Measurements from ENCODE around the gene SPOUT1. TPM values are rescaled to one million over a fixed set of nuclear protein-coding genes. Genes with fewer than 3 reads are reported as not detected.
"Not testable (repeated sequence)": the region's sequence is repeated elsewhere in the genome, so short reads cannot be mapped to it uniquely, and the experiment has no call there.

SPOUT1 gene
- polyA plus RNA-seq, 3 donors = 26.1 to 35.1 (median 33.2) TPM

DNA sequence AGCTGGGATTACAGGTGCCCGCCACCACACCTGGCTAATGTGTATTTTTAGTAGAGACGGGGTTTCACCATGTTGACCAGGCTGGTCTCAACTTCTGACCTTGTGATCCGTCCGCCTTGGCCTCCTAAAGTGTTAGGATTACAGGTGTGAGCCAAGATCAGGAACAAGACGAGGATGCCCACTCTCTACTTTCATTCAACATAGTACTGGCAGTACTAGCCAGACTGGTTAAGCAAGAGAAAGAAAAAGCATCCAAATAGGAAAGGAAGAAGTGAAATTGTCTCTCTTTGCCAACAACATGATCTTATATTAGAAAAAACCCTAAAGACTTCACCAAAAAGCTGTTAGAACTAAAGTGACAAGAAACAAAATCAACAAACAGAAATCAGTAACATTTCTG lies 18.7 kb downstream of the SPOUT1 start:
- no peak for DNase-seq (ENCODE audit: low read depth in 3 of 3, low spot score in 2 of 3)

DNA sequence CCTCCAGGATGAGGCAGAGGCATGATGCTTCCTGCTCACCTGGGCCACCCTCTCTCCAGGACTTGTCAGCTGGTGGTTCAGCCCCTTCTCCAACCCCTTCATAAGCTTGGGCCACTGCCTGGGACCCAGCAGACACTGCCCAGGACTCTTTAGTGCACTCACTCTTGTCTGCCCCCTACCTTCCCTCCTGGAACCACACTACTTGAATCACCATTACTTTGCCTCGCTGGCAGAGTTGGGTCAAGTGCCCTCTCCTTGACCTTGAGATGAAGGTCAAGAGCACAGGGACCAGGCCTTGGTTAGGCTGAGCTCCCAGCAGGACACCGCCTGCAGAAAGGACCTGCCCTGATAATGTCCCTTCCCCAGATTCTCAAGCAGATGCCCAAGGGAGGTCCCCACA lies 19.8 kb downstream of the SPOUT1 start:
- no peak for DNase-seq (ENCODE audit: low read depth in 3 of 3, low spot score in 2 of 3)

DNA sequence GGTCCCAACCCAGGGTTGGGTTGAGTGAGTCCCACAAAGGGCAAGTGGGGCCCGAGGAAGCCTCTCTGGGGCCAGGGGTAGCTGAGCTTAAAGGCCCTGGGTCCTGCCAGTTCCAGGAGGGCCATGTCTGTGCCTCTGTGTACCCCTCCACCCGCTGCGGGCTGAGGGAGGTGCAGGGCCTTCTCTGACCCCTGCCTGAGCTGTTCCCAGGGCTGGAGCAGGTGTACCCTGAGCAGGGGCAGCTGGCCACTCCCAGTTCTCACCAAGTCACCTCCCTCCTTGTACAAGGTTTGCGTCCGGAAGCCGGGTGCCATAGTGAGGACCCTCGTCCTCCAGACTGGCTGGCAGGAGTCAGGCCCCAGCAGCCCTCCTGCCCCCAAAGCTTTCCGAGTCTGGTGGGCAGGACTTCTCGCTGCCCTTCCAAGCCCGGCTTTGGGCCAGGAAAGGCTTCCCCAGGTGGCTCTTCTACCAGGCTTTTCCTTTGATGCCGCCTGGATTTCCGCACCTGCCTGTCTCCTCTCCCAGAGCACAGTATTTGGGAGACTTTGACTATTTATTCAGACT lies 20.5 kb downstream of the SPOUT1 start:
- no peak for DNase-seq (ENCODE audit: low read depth in 3 of 3, low spot score in 2 of 3)

DNA sequence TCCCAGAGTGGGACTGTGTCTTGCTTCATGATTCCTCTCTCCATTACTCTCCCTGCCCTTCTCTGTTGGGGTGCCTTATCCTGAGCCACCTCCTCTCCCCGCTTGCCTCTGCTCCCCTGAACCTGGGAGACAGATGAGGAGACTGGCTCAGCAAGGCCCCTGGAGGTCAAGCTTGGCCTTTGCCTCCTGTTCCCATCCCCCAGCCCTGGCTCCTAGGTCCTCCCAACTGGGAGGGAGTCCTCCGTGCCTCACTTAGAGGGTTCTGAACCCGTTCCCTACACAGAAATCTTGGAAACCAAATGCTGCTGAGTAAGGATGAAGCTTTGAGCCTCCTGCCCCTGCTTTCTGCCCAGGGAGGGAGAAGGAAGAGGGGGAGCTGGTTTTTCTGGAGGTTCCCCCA lies 21.1 kb downstream of the SPOUT1 start:
- no peak for DNase-seq (ENCODE audit: low read depth in 3 of 3, low spot score in 2 of 3)

DNA sequence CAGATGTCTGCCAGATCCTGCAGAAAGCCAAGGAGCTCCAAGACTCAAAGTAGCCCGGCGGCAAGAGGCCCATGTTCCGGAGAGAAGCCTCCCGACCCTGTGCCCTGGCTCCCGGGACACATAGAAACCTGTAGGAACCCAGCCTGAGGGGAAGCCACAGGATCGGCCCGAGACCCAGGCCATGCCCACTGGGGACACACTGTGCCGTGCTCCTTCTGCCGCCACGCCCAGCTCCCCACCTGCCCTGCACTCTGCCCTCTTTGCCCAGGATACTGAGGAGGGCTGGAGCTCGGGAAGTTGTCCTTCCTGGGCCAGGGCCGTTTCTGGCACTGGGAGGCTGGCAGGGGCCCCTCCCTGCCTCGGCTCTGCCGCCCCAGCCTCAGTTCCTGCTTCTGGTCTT lies 21.8 kb downstream of the SPOUT1 start:
- DNase-seq (ENCODE audit: low read depth in 3 of 3, low spot score in 2 of 3) = no peak

DNA sequence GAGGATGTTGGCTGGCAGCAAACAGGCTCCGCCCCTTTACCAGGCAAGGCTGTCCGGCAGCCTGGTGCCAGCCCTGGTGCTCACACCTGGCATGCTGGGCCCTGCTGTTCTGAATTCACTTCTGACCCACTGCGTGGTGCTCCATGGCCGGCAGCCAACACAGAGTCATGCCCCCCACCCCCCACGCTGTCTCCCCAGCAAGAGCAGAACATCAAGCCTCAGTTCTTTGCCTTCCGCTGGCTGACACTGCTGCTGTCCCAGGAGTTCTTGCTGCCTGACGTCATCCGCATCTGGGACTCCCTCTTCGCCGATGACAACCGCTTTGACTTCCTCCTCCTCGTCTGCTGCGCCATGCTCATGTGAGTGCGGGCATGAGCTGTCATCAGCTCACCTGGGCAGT lies 23.9 kb downstream of the SPOUT1 start:
- DNase-seq (ENCODE audit: low read depth in 3 of 3, low spot score in 2 of 3) = no peak

DNA sequence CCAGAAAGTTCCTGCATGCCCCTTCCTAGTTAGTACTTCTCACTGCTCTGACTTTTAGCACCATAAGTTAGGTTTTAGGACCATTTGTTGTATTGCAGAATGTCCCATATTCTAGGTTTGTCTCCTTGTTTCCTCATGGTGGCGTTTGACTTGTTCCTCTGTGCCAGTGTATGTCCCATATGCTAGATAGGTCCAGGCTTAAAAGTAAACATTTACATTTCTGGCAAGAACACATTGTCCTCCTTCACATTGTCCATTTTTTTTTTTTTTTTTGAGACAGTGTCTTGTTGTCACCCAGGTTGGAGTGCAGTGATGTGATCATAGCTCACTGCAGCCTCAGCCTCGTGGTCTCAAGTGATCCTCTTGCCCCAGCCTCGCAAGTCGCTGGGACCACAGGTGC lies 27.1 kb downstream of the SPOUT1 start:
- DNase-seq (ENCODE audit: low read depth in 3 of 3, low spot score in 2 of 3) = no peak

DNA sequence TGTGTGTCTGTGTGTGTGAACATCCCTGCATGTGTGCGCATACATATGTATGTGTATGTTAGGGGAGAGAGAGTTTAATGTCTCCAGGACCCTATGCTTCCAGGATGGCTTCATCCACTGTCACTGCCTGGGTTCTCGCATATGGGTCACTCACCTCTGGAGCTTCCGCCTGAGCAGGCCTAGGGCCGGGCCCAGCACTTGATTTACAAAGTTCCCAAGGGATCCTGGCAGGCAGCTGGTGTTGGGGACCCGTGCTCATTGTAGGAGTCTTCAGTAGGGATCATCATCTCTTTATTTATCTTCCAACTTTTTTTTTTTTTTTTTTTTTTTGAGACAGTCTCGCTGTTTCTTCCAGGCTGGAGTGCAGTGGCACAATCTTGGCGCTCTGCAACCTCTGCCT lies 29.5 kb downstream of the SPOUT1 start:
- DNase-seq (ENCODE audit: low read depth in 3 of 3, low spot score in 2 of 3) = no peak

DNA sequence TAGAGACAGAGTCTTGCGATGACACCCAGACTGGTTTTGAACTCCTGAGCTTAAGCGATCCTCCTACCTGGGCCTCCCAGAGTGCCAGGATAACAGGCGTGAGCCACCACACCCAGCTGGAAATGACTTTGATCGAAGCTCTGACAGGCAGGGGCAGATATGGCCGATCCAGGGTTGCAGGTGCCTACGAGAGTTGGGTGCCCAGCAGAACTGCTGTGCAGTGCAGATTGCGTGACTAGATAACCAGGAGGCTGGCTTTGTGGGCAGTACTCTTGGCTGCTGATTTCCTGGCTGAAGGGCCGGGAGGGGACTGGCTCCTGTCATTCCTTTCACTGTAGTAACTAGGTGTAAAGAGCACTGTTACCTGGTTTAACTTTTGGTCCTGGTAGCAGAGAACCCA lies 30.7 kb downstream of the SPOUT1 start:
- DNase-seq (ENCODE audit: low read depth in 3 of 3, low spot score in 2 of 3) = no peak

DNA sequence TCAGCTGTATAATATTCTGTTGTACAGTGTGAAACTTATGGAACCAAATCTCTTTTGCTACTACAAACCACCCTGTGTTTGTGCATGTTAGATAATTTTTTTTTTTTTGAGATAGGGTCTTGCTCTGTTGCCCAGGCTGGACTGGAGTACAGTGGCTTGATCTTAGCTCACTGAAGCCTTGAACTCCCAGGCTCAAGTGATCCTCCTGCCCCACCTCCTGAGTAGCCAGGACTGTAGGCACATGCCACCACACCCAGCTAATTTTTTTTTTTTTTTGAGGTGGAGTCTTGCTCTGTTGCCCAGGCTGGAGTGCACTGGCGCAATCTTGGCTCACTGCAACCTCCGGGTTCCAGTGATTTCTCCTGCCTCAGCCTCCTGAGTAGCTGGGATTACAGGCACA lies 34.6 kb downstream of the SPOUT1 start:
- DNase-seq (ENCODE audit: low read depth in 3 of 3, low spot score in 2 of 3) = not testable (repeated sequence)

DNA sequence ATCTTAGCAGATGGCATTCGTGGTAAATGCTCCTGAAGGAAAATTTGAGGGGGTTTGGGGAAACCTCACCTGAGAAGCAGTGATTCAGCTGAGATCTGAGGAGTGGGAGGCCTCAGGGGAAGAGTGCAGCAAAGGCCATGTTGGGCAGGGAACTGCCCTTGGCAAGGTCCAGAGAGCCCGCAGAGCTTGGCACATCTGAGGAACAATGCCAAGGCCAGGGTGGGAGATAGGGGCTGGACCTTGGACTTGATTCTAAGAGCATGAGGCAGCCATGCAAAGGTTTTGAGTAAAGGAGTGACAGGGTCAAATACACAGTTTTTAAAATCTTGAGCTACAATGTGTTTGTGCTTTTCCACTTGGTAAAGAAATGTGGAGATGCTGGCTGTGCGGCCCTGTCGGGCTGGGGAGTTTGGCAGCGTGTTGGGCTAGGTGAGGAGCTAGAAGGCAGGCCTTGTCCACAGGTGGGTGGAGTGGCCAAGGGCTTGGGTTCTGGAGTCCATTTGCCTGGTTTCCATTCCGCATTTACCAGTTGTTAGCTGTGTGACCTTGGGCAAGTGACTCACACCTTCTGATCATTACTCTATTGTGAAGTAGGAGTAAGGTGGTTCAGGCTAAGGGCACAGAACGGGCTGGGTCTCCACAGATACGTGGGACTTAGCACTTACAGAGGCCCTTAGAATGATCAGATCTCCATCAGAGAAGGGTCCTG lies 36.5 kb downstream of the SPOUT1 start:
- DNase-seq (ENCODE audit: low read depth in 3 of 3, low spot score in 2 of 3) = no peak

DNA sequence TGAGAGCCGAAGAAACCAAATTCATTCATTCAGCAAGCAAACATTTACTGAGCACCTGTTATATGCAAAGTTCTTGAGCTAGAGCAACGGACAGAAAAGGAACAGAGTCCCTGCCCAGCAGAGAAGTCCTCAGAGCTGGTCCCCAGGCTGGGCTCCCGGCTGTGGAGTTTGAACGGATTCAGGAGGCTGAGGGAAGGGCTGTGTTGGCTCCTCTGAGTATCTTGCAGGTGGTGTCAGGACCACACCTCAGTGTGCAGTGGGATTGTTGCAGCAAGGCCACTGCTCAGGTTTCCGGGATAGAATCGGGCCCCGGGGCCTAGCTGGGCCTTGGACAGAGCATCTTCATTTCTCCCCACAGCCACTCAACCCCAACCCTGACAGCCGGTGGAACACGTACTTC lies 37.5 kb downstream of the SPOUT1 start:
- no peak for DNase-seq (ENCODE audit: low read depth in 3 of 3, low spot score in 2 of 3)

DNA sequence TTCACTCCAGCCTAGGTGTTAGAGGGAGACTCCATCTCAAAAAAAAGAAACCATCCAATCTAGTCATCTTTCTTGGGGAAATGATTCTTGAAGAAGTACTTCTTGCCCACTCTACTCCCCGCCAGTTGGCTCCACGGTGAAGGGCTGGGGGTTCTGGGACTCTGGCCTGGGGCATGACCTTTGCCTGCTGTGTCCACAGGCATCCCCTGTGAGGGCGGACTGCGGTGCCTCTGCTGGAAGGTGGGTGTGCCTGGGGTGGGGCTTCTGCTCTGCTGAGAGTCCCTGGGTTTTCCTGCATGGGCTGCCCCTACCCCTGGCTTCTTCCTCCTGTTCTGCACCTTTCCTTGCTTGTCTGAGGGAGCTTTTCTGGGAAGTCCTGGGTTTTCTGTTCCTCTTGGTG lies 39.1 kb downstream of the SPOUT1 start:
- no peak for DNase-seq (ENCODE audit: low read depth in 3 of 3, low spot score in 2 of 3)

DNA sequence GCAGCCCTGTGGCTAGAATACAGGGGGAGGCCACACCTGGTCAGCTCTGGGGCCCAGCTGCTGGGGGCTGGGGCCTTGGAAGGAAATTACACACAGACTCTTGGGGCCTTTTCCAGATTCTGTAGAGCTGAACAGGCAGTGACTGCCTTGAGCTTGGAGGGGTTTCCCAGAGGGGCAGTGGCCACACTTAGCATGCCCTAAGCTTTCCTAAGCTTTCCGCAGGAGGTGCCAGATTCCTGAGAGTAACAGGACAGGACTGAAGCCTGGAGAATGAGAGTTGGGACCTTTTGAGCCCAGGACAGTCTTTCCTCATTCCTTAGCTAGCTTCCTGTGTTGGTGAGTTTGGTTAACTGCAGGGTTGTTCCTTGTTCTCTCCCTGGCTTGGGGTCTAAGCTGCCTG lies 41.1 kb downstream of the SPOUT1 start:
- DNase-seq (ENCODE audit: low read depth in 3 of 3, low spot score in 2 of 3) = no peak

DNA sequence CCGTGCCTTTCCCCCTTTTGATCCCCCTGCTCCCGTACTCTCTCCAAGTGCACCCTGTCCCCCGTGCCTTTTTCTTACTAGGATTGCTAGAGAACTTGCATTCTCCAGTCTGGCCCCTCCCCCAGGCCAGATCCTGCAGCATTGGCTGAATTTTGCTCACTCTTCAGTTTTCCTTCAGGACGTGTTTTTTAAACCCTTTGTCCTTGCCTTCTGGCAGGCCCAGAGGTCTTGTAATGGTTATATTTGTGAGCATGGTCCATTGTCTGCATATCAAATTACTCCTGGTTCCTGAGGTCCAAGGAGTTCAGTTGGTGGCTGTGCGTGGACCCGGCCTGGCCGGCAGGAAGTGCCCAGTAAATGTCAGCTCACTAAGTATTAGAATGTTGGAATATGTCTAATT lies 41.9 kb downstream of the SPOUT1 start:
- DNase-seq (ENCODE audit: low read depth in 3 of 3, low spot score in 2 of 3) = no peak

DNA sequence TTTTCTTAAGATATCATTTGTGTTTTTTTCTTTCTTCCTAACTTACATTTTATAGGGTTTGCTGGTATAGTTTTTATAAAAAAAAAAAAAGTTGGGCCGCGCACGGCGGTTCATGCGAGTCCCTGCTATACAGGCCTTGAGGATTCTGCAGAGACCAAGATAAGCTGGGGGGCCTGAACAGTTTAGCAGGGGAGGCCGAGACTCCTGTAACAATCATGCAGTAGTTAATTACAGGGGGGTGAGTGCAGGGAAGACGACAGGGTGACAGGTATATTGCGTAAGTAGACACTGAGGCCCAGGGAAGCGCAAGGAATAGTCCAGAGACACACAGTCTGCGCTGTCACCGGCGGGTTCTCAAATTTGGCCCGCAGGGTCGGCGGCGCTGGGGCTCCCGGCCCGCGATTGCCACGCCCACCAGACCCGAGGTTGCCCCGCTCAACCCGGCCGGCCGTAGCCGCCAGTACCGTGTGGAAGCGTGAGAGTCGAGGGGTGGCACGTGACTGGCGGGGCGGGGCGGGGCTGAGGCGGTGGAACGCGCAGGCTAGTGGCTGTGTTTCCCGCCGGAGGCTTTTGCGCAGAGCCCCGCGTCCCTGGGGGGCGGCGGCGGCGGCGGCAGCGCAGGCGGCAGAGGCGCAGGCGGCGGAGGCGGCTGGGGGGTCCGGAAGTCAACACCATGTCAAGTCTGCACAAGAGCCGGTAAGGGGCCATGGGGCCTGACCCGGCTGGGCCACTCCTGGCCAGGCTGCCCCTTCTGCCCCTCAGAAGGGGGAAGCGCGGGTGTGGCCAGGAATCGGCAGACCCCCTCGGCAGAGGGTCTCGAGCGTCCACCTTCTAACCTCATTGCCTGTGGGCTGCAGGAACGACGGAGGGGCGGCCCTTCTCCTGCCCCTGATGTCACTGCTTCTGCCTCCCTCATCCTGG lies 42.7 kb downstream of the SPOUT1 start, which contains the start of gene TBC1D13:
TSS of gene TBC1D13 (plus strand) at position 573 of the 921 bp plus-strand sequence. CDS start at position 674, 101 bp downstream.
- DNase-seq (ENCODE audit: low read depth in 3 of 3, low spot score in 2 of 3) = peak in 1 of 3 donors; percentile 51

DNA sequence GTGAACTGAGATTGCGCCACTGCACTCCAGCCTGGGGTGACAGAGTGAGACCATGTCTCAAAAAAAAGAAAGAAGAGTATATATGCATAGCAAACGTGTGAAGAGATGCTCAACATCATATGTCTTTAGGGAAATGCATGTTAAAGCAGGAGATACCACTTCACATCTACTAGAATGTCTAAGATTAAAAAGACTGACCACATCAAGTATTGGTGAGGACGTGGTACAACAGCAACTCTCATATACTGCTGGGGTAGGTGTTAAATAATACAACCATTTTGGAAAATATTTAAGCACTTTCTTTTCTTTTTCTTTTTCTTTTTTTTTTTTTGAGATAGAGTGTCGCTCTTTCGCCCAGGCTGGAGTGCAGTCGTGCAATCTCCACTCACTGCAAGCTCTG lies 44.2 kb downstream of the SPOUT1 start:
- DNase-seq (ENCODE audit: low read depth in 3 of 3, low spot score in 2 of 3) = no peak

DNA sequence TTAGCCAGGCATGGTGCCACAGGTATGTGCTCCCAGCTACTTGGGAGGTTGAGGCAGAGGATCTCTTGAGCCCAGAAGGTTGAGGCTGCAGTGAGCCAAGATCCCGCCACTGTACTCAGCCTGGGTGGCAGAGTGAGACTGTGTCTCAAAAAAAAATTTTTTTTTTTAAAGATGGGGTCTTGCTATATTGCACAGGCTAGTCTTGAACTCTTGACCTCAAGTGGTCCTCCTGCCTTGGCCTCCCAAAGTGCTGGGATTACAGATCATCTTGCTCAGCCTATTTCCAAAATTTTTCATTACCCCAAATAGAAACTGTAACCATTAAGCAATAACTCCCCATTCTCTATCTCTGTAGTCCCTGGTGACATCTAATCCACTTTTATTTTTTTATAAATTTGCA lies 46.9 kb downstream of the SPOUT1 start:
- no peak for DNase-seq (ENCODE audit: low read depth in 3 of 3, low spot score in 2 of 3)

DNA sequence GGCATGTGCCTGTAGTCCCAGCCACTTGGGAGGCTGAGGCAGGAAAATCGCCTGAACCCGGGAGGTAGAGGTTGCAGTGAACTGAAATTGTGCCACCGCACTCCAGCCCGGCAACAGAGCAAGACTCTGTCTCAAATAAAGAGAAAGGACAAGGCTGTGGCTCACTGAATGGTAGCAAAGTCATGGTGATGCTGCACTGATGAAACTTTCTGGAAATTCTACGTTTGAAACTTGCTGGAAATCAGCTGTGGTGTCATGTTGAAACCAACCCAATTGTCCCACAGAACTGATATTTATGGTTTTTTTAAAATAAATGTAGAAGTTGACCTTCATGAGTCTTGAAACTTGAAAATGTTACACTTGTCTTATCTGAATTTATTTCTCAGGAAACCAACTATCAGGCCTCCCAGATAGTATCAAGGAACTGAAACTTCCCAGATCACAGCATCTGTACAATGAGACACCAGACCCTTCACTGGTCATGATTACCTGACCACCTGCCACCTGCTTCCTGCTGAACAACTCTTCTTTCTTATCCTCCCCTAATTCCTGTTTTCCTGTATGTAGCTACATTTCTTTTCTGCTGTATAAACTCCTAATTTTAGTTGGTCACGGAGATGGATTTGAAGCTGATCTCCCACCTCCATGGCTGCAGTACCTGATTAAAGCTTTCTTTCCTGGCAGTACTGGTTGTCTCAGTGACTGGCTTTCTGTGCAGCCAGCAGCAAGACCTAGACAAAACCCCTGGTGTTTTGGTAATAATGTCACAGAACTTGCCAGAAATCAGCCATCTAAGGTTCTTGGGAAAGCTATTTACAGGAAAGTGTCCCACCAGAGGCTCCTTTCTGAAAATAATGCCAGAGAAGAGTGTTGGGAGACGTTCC lies 48.2 kb downstream of the SPOUT1 start:
- DNase-seq (ENCODE audit: low read depth in 3 of 3, low spot score in 2 of 3) = no peak

DNA sequence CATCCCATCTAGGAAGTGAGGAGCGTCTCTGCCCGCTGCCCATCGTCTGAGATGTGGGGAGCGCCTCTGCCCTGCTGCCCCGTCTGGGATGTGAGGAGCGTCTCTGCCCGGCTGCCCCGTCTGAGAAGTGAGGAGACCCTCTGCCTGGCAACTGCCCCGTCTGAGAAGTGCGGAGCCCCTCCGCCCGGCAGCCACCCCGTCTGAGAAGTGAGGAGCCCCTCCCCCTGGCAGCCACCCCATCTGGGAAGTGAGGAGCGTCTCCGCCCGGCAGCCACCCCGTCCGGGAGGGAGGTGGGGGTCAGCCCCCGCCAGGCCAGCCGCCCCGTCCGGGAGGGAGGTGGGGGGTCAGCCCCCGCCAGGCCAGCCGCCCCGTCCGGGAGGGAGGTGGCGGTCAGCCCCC lies 49.5 kb downstream of the SPOUT1 start:
- not testable (repeated sequence) for DNase-seq (ENCODE audit: low read depth in 3 of 3, low spot score in 2 of 3)

DNA sequence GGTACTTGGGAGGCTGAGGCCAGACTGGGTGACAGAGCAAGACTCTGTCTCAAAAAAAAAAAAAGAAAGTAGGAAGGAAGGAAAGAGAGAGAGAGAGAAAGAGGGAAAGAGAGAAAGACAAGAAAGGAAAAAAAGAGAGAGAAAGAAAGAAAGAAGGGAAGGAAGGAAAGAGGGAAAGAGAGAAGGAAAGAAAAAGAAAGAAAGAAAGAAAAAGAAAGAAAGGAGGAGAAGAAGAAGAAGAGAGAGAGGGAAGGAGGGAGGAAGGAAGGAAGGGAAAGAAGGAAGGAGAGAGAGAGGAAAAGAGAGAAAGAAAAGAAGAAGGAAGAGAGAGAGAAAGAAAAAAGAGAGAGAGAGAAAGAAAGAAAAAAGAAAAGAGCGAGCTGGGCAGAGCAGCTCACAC lies 54.8 kb downstream of the SPOUT1 start:
- DNase-seq (ENCODE audit: low read depth in 3 of 3, low spot score in 2 of 3) = no peak

Data from right renal cortex interstitium (tissue), 3 donors.